ENCODE measurements around the gene KCNIP1. TPM values are rescaled to one million over a fixed set of nuclear protein-coding genes. Genes with fewer than 3 reads are reported as not detected.

The KCNIP1 gene
- total and polyA plus RNA-seq, 9 of the 15 experiments (the other 6 are each of a cell fraction or from before 2014, with no cell fraction given): not detected

DNA sequence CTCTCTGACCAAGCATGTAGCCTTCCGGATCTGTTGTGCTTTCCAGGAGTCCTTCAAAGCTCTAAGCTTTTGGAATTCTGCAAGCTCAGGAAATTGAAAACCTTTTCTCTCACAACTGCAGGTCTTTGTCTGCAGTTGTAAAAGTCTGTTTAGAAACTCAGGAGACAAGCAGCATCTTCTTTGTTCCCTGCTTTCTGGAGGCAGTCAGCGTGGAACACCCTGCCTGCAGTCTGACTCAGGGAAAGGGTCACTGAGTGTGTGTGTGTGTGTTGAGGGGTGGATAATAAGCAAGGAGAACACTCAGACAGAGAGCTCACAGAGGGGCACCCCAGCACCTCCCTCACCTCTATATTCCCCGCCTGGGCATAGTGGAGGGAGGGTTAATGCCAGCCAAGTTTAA lies 29.1 kb downstream of the KCNIP1 start:
- Histone ChIP-seq H3K4me1 (replicated peaks in 1 of 2; ENCODE audit: control insufficient read depth in 2 of 2, insufficient read depth in 2 of 2, low read length in 2 of 2) (no peaks in the 10 kb centered on the region), H3K4me3 (no peak overlapping the region), H3K9me3 (replicated peaks; ENCODE audit: control insufficient read depth, insufficient read depth, low read depth, low read length) (no peaks in the 10 kb centered on the region), H2AFZ (ENCODE audit: low read depth, low read length) (no peak overlapping the region), H3K27me3 (ENCODE audit: control insufficient read depth in 2 of 2, insufficient read depth in 2 of 2, low read length in 2 of 2) (no peaks in the 10 kb centered on the region; a peak in 2 of 5 replicates), H3K36me3 (ENCODE audit: control insufficient read depth, insufficient read depth, low read length) (no peaks in the 10 kb centered on the region), H3K79me2 (ENCODE audit: control insufficient read depth, insufficient read depth, low read length) (no peaks in the 10 kb centered on the region), H3K9ac (ENCODE audit: insufficient read depth in 1 of 2, low read depth in 2 of 2, low read length in 2 of 2) (no peak overlapping the region), H4K20me1 (replicated peaks; ENCODE audit: control insufficient read depth, insufficient read depth, low read length) (0 out of 2 replicates have a peak, but pooled peaks cover 5% of the 10 kb centered on the region), H3K9me1 (ENCODE audit: control insufficient read depth, insufficient read depth, low read length) (no peaks in the 10 kb centered on the region), H3K4me2 (ENCODE audit: insufficient read depth, low read length) (no peak overlapping the region), H3K27ac (ENCODE audit: extremely low read depth, low read depth, low read length) (no peak overlapping the region)
- 0% methylated on average over 3 of the region's 3 CpGs for WGBS (ENCODE audit: insufficient coverage, low coverage, missing lambda C conversion rate)
- no peak for FAIRE-seq
- CTCF ChIA-PET (ENCODE audit: low intra/inter-chr PET ratio): no interaction called here
- TF ChIP-seq ZNF311 (CRISPR knock-in tag; IDR thresholded peaks at IDR 0.05): no peak
- TF ChIP-seq GTF2A2 (tag; IDR thresholded peaks at IDR 0.05): no peak
- in situ Hi-C loops (cut with MboI) (no loop called here), intact Hi-C loops (cut with micrococcal nuclease) (no loop called here)
- POLR2A ChIA-PET: no interaction called here
- no peak for ATAC-seq
- no peak for DNase-seq (ENCODE audit: extremely low read depth in 1 of 4, low spot score in 3 of 4)
- no TSS peak for BruUV-seq (replicated peaks)

- no peak overlapping the region for H3K27ac ChIP-seq (ENCODE audit: extremely low read depth, low read depth, low read length)
- H3K79me2 ChIP-seq (ENCODE audit: control insufficient read depth, insufficient read depth, low read length): no peaks in the 10 kb centered on the region
- in situ Hi-C loops (cut with MboI) (no loop called here), intact Hi-C loops (cut with micrococcal nuclease) (no loop called here)
- H3K4me1 ChIP-seq (replicated peaks in 1 of 2; ENCODE audit: control insufficient read depth in 2 of 2, insufficient read depth in 2 of 2, low read length in 2 of 2): no peaks in the 10 kb centered on the region
- no TSS peak for BruUV-seq (replicated peaks)
- FAIRE-seq (no peak), ATAC-seq (no peak), DNase-seq (ENCODE audit: extremely low read depth in 1 of 4, low spot score in 3 of 4) (no peak)
- 0 out of 2 replicates have a peak, but pooled peaks cover 5% of the 10 kb centered on the region for H4K20me1 ChIP-seq (replicated peaks; ENCODE audit: control insufficient read depth, insufficient read depth, low read length)
- no peaks in the 10 kb centered on the region for H3K36me3 ChIP-seq (ENCODE audit: control insufficient read depth, insufficient read depth, low read length)
- H3K4me2 ChIP-seq (ENCODE audit: insufficient read depth, low read length): no peak overlapping the region
- POLR2A ChIA-PET: no interaction called here
- H3K9me3 ChIP-seq (replicated peaks; ENCODE audit: control insufficient read depth, insufficient read depth, low read depth, low read length): no peaks in the 10 kb centered on the region
- WGBS (ENCODE audit: insufficient coverage, low coverage, missing lambda C conversion rate): 3% methylated on average over 5 of the region's 5 CpGs
- no peak overlapping the region for H3K4me3 ChIP-seq
- no peak overlapping the region for H3K9ac ChIP-seq (ENCODE audit: insufficient read depth in 1 of 2, low read depth in 2 of 2, low read length in 2 of 2)
- CTCF ChIA-PET (ENCODE audit: low intra/inter-chr PET ratio): no interaction called here
- H3K9me1 ChIP-seq (ENCODE audit: control insufficient read depth, insufficient read depth, low read length): no peaks in the 10 kb centered on the region
- H3K27me3 ChIP-seq (ENCODE audit: control insufficient read depth in 2 of 2, insufficient read depth in 2 of 2, low read length in 2 of 2): no peaks in the 10 kb centered on the region; a peak in 2 of 5 replicates
- no peak overlapping the region for H2AFZ ChIP-seq (ENCODE audit: low read depth, low read length)
- TF ChIP-seq POLR2A (conservative IDR thresholded peaks at IDR 0.05) (no peak), ZBTB9 (CRISPR knock-in tag; IDR thresholded peaks at IDR 0.05) (no peak), FOXK2 (conservative IDR thresholded peaks at IDR 0.05 in 1 of 2, IDR thresholded peaks at IDR 0.05 in 1 of 2; ENCODE audit: low read depth in 2 of 2) (no peak), ZNF764 (CRISPR knock-in tag; IDR thresholded peaks at IDR 0.05; ENCODE audit: low read depth) (no peak), KDM5B (IDR thresholded peaks at IDR 0.05; ENCODE audit: insufficient replicate concordance, low read depth, low read length) (no peak), ZFP91 (CRISPR knock-in tag; IDR thresholded peaks at IDR 0.05) (no peak), SREBF2 (CRISPR knock-in tag; IDR thresholded peaks at IDR 0.05) (no peak), ZNF165 (CRISPR knock-in tag; IDR thresholded peaks at IDR 0.05; ENCODE audit: borderline replicate concordance) (no peak), PTBP1 (IDR thresholded peaks at IDR 0.05; ENCODE audit: low read depth, low read length) (no peak)
- TF ChIP-seq, protein P1, sequence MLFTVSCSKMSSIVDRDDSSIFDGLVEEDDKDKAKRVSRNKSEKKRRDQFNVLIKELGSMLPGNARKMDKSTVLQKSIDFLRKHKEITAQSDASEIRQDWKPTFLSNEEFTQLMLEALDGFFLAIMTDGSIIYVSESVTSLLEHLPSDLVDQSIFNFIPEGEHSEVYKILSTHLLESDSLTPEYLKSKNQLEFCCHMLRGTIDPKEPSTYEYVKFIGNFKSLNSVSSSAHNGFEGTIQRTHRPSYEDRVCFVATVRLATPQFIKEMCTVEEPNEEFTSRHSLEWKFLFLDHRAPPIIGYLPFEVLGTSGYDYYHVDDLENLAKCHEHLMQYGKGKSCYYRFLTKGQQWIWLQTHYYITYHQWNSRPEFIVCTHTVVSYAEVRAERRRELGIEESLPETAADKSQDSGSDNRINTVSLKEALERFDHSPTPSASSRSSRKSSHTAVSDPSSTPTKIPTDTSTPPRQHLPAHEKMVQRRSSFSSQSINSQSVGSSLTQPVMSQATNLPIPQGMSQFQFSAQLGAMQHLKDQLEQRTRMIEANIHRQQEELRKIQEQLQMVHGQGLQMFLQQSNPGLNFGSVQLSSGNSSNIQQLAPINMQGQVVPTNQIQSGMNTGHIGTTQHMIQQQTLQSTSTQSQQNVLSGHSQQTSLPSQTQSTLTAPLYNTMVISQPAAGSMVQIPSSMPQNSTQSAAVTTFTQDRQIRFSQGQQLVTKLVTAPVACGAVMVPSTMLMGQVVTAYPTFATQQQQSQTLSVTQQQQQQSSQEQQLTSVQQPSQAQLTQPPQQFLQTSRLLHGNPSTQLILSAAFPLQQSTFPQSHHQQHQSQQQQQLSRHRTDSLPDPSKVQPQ (CRISPR knock-in tag; IDR thresholded peaks at IDR 0.05; ENCODE audit: borderline replicate concordance): no peak
These were observed 29.6 kb downstream of the KCNIP1 start for GRCh38 chr5:170533383-170533782.
